Measurements from ENCODE around the gene RBMS3. TPM values are rescaled to one million over a fixed set of nuclear protein-coding genes. Genes with fewer than 3 reads are reported as not detected.
A peak's percentile ranks its signal among the peaks of the same experiment; 100 is the strongest.

The RBMS3 gene
- total and polyA plus RNA-seq, 2 donors (not counting 1 experiment from before 2014, with no cell fraction given) = 26.9 to 68.4 TPM

- Histone ChIP-seq H3K79me2 (ENCODE audit: control insufficient read depth, insufficient read depth, low read length) (peaks cover 32% of the 10 kb centered on the region), H3K9ac (ENCODE audit: insufficient read depth, low read length) (no peak overlapping the region), H3K9me3 (ENCODE audit: control insufficient read depth, insufficient read depth, low read depth, low read length) (no peaks in the 10 kb centered on the region), H2AFZ (ENCODE audit: low read length) (no peak overlapping the region), H3K27ac (ENCODE audit: insufficient read depth, low read length) (no peak overlapping the region), H3K4me3 (replicated peaks in 1 of 4; ENCODE audit: control extremely low read depth in 1 of 4, insufficient read depth in 1 of 4, low read depth in 3 of 4, low read length in 4 of 4) (no peak overlapping the region), H3K4me1 (ENCODE audit: control insufficient read depth, extremely low read depth, insufficient read depth, low read length) (no peaks in the 10 kb centered on the region), H3K27me3 (ENCODE audit: control insufficient read depth, insufficient read depth, low read length) (no peaks in the 10 kb centered on the region), H3K4me2 (ENCODE audit: extremely low read depth, insufficient read depth, low read length) (no peak overlapping the region), H3K36me3 (ENCODE audit: control insufficient read depth, insufficient read depth, low read length) (peaks cover 2% of the 10 kb centered on the region), H4K20me1 (ENCODE audit: control insufficient read depth, extremely low read depth, insufficient read depth, low read length) (no peaks in the 10 kb centered on the region)
- DNase-seq (ENCODE audit: low read depth in 2 of 2) = no peak
- no peak for TF ChIP-seq CTCF (conservative IDR thresholded peaks at IDR 0.05 in 1 of 2, IDR thresholded peaks at IDR 0.05 in 1 of 2; ENCODE audit: low read depth in 1 of 2, low read length in 2 of 2)
- TF ChIP-seq EZH2 (IDR thresholded peaks at IDR 0.05; ENCODE audit: low read length, missing control alignments) = no peak
These were observed 17.1 kb downstream of the RBMS3 start for GRCh38 chr3:29297998-29298397.

GRCh38 chr3:29301332-29302019 is 20.6 kb downstream of the RBMS3 start:
- no peaks in the 10 kb centered on the region for H3K9me3 ChIP-seq (ENCODE audit: control insufficient read depth, insufficient read depth, low read depth, low read length)
- H3K4me1 ChIP-seq (ENCODE audit: control insufficient read depth, extremely low read depth, insufficient read depth, low read length) = no peaks in the 10 kb centered on the region
- no peak for TF ChIP-seq EZH2 (IDR thresholded peaks at IDR 0.05; ENCODE audit: low read length, missing control alignments)
- TF ChIP-seq CTCF (conservative IDR thresholded peaks at IDR 0.05 in 1 of 2, IDR thresholded peaks at IDR 0.05 in 1 of 2; ENCODE audit: low read depth in 1 of 2, low read length in 2 of 2) = no peak
- peak in 1 of 2 donors; percentile 33 for DNase-seq (ENCODE audit: low read depth in 2 of 2)
- no peak overlapping the region for H3K9ac ChIP-seq (ENCODE audit: insufficient read depth, low read length)
- H3K36me3 ChIP-seq (ENCODE audit: control insufficient read depth, insufficient read depth, low read length) = no peaks in the 10 kb centered on the region
- peaks cover 25% of the 10 kb centered on the region for H3K79me2 ChIP-seq (ENCODE audit: control insufficient read depth, insufficient read depth, low read length)
- H3K27me3 ChIP-seq (ENCODE audit: control insufficient read depth, insufficient read depth, low read length) = no peaks in the 10 kb centered on the region
- no peak overlapping the region for H3K27ac ChIP-seq (ENCODE audit: insufficient read depth, low read length)
- H3K4me3 ChIP-seq (replicated peaks in 1 of 4; ENCODE audit: control extremely low read depth in 1 of 4, insufficient read depth in 1 of 4, low read depth in 3 of 4, low read length in 4 of 4) = no peak overlapping the region
- no peak overlapping the region for H2AFZ ChIP-seq (ENCODE audit: low read length)
- H4K20me1 ChIP-seq (ENCODE audit: control insufficient read depth, extremely low read depth, insufficient read depth, low read length) = no peaks in the 10 kb centered on the region
- H3K4me2 ChIP-seq (ENCODE audit: extremely low read depth, insufficient read depth, low read length) = no peak overlapping the region

- Histone ChIP-seq H3K27me3 (ENCODE audit: control insufficient read depth, insufficient read depth, low read length) (no peaks in the 10 kb centered on the region), H3K4me2 (ENCODE audit: extremely low read depth, insufficient read depth, low read length) (no peak overlapping the region), H4K20me1 (ENCODE audit: control insufficient read depth, extremely low read depth, insufficient read depth, low read length) (no peaks in the 10 kb centered on the region), H3K4me1 (ENCODE audit: control insufficient read depth, extremely low read depth, insufficient read depth, low read length) (no peaks in the 10 kb centered on the region), H3K36me3 (ENCODE audit: control insufficient read depth, insufficient read depth, low read length) (no peaks in the 10 kb centered on the region), H3K79me2 (ENCODE audit: control insufficient read depth, insufficient read depth, low read length) (peaks cover 25% of the 10 kb centered on the region), H3K9me3 (ENCODE audit: control insufficient read depth, insufficient read depth, low read depth, low read length) (no peaks in the 10 kb centered on the region), H2AFZ (ENCODE audit: low read length) (no peak overlapping the region), H3K4me3 (replicated peaks in 1 of 4; ENCODE audit: control extremely low read depth in 1 of 4, insufficient read depth in 1 of 4, low read depth in 3 of 4, low read length in 4 of 4) (no peak overlapping the region), H3K27ac (ENCODE audit: insufficient read depth, low read length) (no peak overlapping the region), H3K9ac (ENCODE audit: insufficient read depth, low read length) (no peak overlapping the region)
- TF ChIP-seq CTCF (conservative IDR thresholded peaks at IDR 0.05 in 1 of 2, IDR thresholded peaks at IDR 0.05 in 1 of 2; ENCODE audit: low read depth in 1 of 2, low read length in 2 of 2) (no peak), EZH2 (IDR thresholded peaks at IDR 0.05; ENCODE audit: low read length, missing control alignments) (no peak)
- no peak for DNase-seq (ENCODE audit: low read depth in 2 of 2)
These were observed 21.7 kb downstream of the RBMS3 start for GRCh38 chr3:29302619-29303018.
